ENCODE results near the gene DIAPH3. TPM values are rescaled to one million over a fixed set of nuclear protein-coding genes. Genes with fewer than 3 reads are reported as not detected.

DIAPH3 gene
- total RNA-seq, 4 donors from 2014 or later, result 1.4 to 13.2 (median 2.6) TPM

DNA sequence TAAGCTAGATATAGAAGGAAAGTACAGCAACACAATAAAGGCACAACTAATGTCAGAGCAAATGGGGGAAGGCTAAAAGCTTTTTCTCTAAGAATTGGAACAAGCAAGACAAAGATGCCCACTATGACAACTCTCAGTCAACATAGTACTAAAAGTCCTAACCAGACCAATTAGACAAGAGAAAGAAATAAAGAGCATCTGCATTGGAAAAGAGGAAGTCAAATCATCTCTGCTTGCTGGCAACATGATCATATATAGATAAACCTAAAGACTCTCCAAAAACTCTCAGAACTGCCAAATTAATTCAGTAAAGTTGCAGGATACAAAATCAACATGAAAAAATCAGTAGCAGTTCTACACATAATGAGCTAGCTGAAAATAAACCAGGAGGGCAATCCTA, 542.0 kb downstream of the DIAPH3 start:
- H3K27ac ChIP-seq, result no peak overlapping the region
- TF ChIP-seq POLR2A (IDR thresholded peaks at IDR 0.05), result no peak
- TF ChIP-seq, protein P1, sequence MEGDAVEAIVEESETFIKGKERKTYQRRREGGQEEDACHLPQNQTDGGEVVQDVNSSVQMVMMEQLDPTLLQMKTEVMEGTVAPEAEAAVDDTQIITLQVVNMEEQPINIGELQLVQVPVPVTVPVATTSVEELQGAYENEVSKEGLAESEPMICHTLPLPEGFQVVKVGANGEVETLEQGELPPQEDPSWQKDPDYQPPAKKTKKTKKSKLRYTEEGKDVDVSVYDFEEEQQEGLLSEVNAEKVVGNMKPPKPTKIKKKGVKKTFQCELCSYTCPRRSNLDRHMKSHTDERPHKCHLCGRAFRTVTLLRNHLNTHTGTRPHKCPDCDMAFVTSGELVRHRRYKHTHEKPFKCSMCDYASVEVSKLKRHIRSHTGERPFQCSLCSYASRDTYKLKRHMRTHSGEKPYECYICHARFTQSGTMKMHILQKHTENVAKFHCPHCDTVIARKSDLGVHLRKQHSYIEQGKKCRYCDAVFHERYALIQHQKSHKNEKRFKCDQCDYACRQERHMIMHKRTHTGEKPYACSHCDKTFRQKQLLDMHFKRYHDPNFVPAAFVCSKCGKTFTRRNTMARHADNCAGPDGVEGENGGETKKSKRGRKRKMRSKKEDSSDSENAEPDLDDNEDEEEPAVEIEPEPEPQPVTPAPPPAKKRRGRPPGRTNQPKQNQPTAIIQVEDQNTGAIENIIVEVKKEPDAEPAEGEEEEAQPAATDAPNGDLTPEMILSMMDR (IDR thresholded peaks at IDR 0.05), result no peak
- DNase-seq, result no peak

More for the DNA sequence above, 542.0 kb downstream of the DIAPH3 start:
- Histone ChIP-seq H3K9me3 (no peaks in the 10 kb centered on the region), H3K4me3 (no peak overlapping the region), H3K27me3 (no peaks in the 10 kb centered on the region), H3K36me3 (no peaks in the 10 kb centered on the region), H3K4me1 (no peaks in the 10 kb centered on the region)

Small RNA genes lying within 50 kb of the gene (small RNA-seq; reads per million reads assigned to genes)
- gene RN7SL375P (0 reads per million in 2 donors), gene RNY4P28 (0 reads per million in 2 donors)

Other genes starting within 250 kb of the DIAPH3 start
- 10 to 100 TPM; 18.4 to 29.9 (median 20.9) TPM for gene TDRD3, start 233.3 kb upstream of the DIAPH3 start, total RNA-seq